ENCODE results near the gene DSCAML1.

The DSCAML1 gene

DNA sequence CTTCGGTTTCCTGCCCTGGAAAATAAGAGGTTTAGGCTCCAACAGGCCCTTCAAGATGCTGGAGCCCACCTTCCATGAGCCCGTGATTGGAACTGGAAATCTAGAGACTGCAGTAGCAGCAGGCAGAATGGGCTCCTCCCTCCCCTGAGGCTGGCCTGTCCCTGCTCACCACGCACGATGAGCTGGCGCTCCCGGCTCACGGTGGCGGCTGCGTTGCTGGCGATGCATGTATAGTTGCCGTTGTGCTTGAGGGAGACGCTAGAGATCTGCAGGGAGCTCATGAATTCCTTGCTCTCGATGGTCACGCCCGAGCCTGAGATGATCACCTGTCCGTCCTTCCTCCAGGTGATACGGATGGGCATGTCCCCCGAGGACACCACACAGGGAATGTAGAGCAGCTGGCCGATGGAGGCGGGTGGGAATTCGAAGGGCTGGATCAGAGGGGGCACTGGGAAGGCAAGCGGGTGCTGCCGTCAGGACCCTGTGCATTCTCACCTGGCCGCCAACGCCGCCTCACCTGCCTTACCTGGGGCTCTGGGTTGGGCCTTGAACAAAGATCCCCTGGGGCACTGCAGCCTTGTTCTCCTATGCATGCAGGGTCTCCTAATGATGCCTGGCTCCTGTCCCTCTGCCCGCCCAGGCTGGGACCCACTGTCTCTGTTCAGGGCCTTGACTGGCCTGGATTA lies 291.6 kb downstream of the DSCAML1 start:
- H4K20me1 ChIP-seq = no peaks in the 10 kb centered on the region
- H3K27ac ChIP-seq = no peak overlapping the region
- no peaks in the 10 kb centered on the region; a peak in 1 of 22 replicates for H3K27me3 ChIP-seq
- H3K4me1 ChIP-seq = peaks cover 4 to 12% (median 8%) of the 10 kb centered on the region in 10 experiments
- no peak overlapping the region for H3K4me2 ChIP-seq
- no peaks in the 10 kb centered on the region for H3K9me3 ChIP-seq (replicated peaks in 1 of 11)
- no peak overlapping the region for H3K4me3 ChIP-seq
- TF ChIP-seq Cebpa-rat (IDR thresholded peaks at IDR 0.05) = no peak
- H3K36me3 ChIP-seq = no peaks in the 10 kb centered on the region
- H3K9ac ChIP-seq = no peak overlapping the region

DNA sequence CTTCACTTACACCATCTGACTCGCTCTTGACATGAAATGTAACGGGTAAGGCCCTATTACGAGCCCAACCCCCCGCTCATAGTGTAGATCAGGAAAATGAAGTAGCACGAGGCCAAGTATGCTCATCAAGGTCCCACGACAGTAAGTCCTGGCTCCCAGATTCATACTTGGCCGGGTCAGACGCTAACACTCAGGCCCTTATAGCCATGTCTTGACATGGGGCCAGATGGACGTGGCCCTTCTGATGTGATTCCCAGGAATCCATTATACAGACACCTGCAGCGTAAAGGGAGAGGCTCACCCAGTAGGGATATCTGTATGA lies 294.3 kb downstream of the DSCAML1 start:
- Histone ChIP-seq H3K4me3 (no peak overlapping the region), H3K4me2 (no peak overlapping the region), H3K36me3 (no peaks in the 10 kb centered on the region), H4K20me1 (no peaks in the 10 kb centered on the region), H3K27ac (no peak overlapping the region), H3K27me3 (no peaks in the 10 kb centered on the region; a peak in 1 of 22 replicates), H3K4me1 (peaks cover 0 to 5% (median 0%) of the 10 kb centered on the region in 10 experiments; a peak in 1 of 20 replicates), H3K9me3 (replicated peaks in 1 of 11) (no peaks in the 10 kb centered on the region), H3K9ac (no peak overlapping the region)
- no peak for TF ChIP-seq Cebpa-rat (IDR thresholded peaks at IDR 0.05)

DNA sequence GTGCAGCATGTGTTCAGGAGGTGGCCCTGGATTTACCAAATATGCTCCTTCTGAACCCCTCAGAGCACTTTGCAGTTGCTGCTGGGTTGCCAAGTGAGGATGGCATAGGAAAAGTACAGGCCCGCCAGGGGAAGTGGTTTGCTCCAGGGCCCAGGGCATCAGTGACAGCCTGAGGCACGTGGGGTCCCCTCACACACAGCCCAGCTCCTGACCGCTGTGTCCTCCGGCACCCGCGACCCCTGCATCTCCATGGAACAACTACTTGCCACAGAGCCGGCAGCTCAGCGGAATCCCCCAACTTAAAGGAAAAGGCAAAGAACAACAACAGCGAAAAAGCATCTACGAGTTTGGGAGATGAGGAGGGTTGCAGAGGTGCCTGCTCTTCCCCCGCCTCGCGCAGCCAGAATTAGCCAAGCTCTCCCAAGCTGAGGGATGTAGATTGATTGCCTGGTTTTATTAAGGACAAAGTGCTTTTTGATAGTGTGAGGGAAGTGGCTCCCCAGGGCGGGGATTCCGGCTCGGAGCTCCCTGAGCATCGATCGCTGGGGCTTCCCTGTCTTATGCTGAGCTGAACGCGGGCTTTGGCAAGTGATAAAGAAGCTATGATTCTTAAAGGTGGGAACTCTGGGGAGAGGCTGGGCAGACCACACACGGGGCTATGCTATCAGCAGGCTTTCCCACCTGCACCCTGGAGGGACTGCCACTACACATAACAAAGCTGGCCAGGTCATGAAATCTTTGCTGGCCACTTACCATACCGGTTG lies 294.8 kb downstream of the DSCAML1 start:
- H3K9ac ChIP-seq = no peak overlapping the region
- H3K9me3 ChIP-seq (replicated peaks in 1 of 11) = no peaks in the 10 kb centered on the region
- H3K4me3 ChIP-seq = no peak overlapping the region
- H3K27ac ChIP-seq = no peak overlapping the region
- H3K27me3 ChIP-seq = no peaks in the 10 kb centered on the region; a peak in 1 of 22 replicates
- H4K20me1 ChIP-seq = no peaks in the 10 kb centered on the region
- no peak overlapping the region for H3K4me2 ChIP-seq
- TF ChIP-seq Cebpa-rat (IDR thresholded peaks at IDR 0.05) = no peak
- peaks cover 0 to 5% (median 0%) of the 10 kb centered on the region in 10 experiments; a peak in 1 of 20 replicates for H3K4me1 ChIP-seq
- no peaks in the 10 kb centered on the region for H3K36me3 ChIP-seq

DNA sequence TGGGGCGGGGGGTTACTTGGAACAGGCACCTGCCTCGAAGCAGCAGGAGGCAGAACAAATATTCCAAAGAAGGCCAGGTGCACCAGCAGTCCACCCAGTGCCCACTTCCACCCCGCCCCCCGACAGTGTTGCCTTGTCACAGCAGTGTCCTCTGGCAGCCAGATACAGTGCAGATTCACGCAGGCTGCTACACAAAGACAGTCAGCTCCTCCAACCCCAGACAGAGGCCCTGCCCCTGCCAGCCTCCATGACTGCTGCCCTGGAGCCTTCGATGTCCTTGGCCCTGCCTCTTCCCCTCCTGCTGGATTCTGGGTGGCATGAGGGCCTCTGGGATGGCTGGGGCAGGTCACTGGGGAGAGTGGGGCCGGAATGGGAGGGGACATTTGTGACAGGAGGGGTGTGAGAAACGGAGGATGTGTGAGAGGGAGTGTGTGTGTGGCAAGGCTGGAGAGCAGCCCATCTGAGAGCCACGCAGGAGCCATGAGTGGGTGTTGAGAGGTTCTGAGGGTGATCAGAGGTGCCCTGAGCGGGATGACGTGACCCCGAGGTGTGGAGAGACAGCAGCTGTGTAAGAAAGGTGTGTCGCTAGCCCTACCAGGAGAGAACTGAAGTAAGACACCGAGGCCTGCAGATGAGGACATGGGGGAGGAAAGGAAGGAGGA lies 295.6 kb downstream of the DSCAML1 start:
- Histone ChIP-seq H3K4me2 (no peak overlapping the region), H3K4me3 (no peak overlapping the region), H3K4me1 (0 out of 20 replicates have a peak, but pooled peaks cover 0 to 5% (median 0%) of the 10 kb centered on the region in 10 experiments), H4K20me1 (no peaks in the 10 kb centered on the region), H3K9me3 (replicated peaks in 1 of 11) (no peaks in the 10 kb centered on the region), H3K36me3 (no peaks in the 10 kb centered on the region), H3K27ac (no peak overlapping the region), H3K9ac (no peak overlapping the region), H3K27me3 (no peaks in the 10 kb centered on the region; a peak in 1 of 22 replicates)
- no peak for TF ChIP-seq Cebpa-rat (IDR thresholded peaks at IDR 0.05)

DNA sequence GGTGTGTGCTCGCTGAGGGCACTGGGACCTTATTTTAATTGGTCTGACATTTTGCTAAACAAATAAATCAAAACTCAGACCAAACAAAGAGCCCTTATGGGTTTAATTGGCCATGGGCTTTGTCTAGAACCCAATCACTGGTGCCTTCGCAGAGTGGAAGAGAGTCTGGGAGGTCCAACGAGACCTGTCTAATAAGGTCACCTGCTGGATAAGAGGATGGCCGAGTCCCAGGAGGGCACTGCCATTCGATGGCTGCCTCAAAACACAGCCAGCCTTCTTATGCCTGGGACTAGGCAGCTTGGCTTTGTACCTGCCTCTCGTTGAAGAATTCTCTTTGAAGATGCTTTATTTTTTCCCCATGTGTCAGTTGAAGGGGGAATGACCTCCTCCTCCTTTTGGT lies 298.2 kb downstream of the DSCAML1 start:
- H3K36me3 ChIP-seq = no peaks in the 10 kb centered on the region
- no peak overlapping the region for H3K9ac ChIP-seq
- no peak overlapping the region for H3K4me3 ChIP-seq
- no peaks in the 10 kb centered on the region for H3K9me3 ChIP-seq (replicated peaks in 1 of 11)
- H3K4me1 ChIP-seq = peaks cover 0 to 9% (median 0%) of the 10 kb centered on the region in 10 experiments; a peak in 3 of 20 replicates
- no peak overlapping the region for H3K27ac ChIP-seq
- H3K27me3 ChIP-seq = no peaks in the 10 kb centered on the region; a peak in 1 of 22 replicates
- H3K4me2 ChIP-seq = peak overlapping the region in 1 of 11 experiments; percentile 38; a peak in 1 of 22 replicates
- H4K20me1 ChIP-seq = no peaks in the 10 kb centered on the region
- no peak for TF ChIP-seq Cebpa-rat (IDR thresholded peaks at IDR 0.05)

DNA sequence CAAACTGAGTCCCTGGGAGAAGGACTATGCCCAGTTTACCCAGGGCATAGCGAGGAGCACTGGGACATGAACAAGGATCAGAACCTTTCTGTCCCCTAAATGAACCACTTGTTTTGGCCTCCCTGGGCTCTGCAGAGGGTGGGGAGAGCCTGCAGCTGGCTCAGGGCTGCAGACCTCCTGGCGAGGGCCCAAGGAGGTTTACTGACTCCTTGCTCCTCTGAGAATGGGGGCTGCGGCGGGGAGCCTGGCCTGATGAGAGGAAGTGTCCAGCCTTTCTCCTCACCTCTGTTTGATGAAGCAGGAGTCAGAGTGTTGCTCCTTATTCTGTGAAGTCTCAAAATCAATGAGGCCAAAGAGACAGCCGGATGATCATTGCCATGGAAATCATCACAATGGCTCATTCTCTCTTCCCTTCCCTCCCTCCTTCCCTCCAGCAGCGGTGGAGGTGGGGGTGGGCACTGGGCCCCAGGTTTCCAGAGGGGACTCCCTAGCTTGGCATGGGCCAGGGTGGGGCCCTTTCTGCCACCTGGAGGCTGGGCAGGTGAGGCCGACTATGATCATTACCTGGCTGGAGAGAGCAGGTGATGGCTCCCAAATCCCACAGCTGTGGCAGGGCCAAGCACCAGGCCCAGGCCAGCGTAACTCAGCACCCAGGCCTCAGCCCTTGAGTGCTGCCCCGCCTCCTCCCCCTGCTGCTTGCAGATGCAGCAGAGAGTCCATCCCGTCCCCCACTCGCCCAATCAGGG lies 299.6 kb downstream of the DSCAML1 start:
- peaks cover 0 to 9% (median 7%) of the 10 kb centered on the region in 11 experiments; a peak in 14 of 22 replicates for H3K27me3 ChIP-seq
- no peak overlapping the region for H3K27ac ChIP-seq
- H3K4me3 ChIP-seq = no peak overlapping the region
- TF ChIP-seq Cebpa-rat (IDR thresholded peaks at IDR 0.05) = no peak
- H3K36me3 ChIP-seq = no peaks in the 10 kb centered on the region
- H3K9ac ChIP-seq = no peak overlapping the region
- no peaks in the 10 kb centered on the region for H4K20me1 ChIP-seq
- H3K4me1 ChIP-seq = peaks cover 0 to 17% (median 6%) of the 10 kb centered on the region in 10 experiments; a peak in 13 of 20 replicates
- H3K9me3 ChIP-seq (replicated peaks in 1 of 11) = no peaks in the 10 kb centered on the region
- no peak overlapping the region for H3K4me2 ChIP-seq

DNA sequence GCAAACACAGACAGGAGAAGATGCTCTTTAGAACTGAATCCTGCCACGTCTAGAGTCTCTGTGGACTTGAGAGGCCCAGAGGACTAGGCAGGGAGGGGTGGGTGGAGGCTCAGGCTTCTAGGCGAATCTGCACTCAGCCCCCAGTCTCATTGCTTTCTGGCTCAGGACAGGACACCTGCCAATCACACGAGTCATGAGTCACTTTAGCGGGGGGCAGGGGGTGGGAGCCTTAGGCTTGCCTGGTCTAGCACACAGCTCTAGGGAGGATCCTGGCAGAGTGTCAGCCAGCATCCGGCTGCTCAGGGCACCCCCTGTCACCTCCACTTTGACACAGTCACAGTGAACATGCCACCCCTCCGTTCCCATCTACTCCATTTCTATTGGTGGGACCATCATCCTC lies 301.7 kb downstream of the DSCAML1 start:
- H3K4me2 ChIP-seq = 0 out of 22 replicates have a peak overlapping the region, but pooled peaks of 1 of the 11 experiments have one; percentile 2
- no peak for TF ChIP-seq Cebpa-rat (IDR thresholded peaks at IDR 0.05)
- no peak overlapping the region for H3K4me3 ChIP-seq
- peaks cover 0 to 16% (median 10%) of the 10 kb centered on the region in 11 experiments; a peak in 14 of 22 replicates for H3K27me3 ChIP-seq
- 0 out of 22 replicates have a peak, but pooled peaks cover 0 to 5% (median 0%) of the 10 kb centered on the region in 11 experiments for H4K20me1 ChIP-seq
- no peaks in the 10 kb centered on the region for H3K9me3 ChIP-seq (replicated peaks in 1 of 11)
- H3K36me3 ChIP-seq = no peaks in the 10 kb centered on the region
- H3K4me1 ChIP-seq = peaks cover 7 to 36% (median 19%) of the 10 kb centered on the region in 10 experiments
- H3K27ac ChIP-seq = no peak overlapping the region
- no peak overlapping the region for H3K9ac ChIP-seq

DNA sequence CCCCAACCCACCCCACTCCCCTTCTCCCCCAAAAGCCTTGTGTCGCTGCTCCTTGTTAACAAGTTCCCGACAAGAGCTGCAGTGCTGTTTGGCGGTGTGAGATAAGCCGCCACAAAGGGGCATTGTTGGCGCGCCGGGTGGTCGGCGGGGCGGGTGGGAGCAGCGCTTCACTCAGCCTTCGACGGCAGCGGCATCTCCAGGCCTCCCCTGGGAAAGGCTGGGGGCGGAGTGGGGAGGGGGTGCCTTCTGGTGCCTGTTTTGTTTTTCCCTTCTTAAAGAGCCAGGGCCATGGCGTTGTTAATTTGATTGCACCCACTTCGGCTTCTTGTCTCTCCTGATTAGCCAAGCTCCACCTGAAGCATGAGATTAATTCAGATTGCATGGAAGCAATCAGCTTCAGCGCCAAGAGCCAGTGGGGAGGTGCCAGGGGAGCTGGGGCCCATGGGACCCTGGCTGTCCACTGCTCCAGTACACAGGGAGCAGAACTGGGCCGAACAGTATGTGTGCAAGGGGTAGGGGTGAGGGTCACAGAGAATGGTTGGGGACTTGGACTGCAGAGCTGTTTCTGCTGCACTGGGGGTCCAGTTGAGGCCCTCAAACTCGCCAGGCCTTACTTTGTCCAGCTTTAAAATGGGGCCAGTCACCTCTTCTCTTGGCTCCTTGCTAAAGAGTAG lies 304.3 kb downstream of the DSCAML1 start:
- TF ChIP-seq Cebpa-rat (IDR thresholded peaks at IDR 0.05) = no peak
- H3K27ac ChIP-seq = no peak overlapping the region

More for the DNA sequence above, 304.3 kb downstream of the DSCAML1 start:
- no peaks in the 10 kb centered on the region for H3K9me3 ChIP-seq (replicated peaks in 1 of 11)
- H4K20me1 ChIP-seq = 0 out of 22 replicates have a peak, but pooled peaks cover 0 to 7% (median 0%) of the 10 kb centered on the region in 11 experiments
- H3K4me2 ChIP-seq = peak overlapping the region in 8 of 11 experiments; percentile 43 to 76 (median 55); a peak in 16 of 22 replicates
- H3K27me3 ChIP-seq = peaks cover 0 to 16% (median 10%) of the 10 kb centered on the region in 11 experiments; a peak in 14 of 22 replicates
- H3K36me3 ChIP-seq = no peaks in the 10 kb centered on the region
- H3K4me3 ChIP-seq = no peak overlapping the region
- H3K9ac ChIP-seq = no peak overlapping the region
- H3K4me1 ChIP-seq = peaks cover 21 to 63% (median 45%) of the 10 kb centered on the region in 10 experiments
